Muscle layer of colon (tissue), 2 donors: ENCODE measurements around the gene KCNK17.

ENCODE experiments used
- H3K27ac ChIP-seq: one replicate; pipeline ENCODE4 v1.7.0; 2013; ENCODE audit warnings: low read depth, mild to moderate bottlenecking, low read length, moderate library complexity
- H3K27me3 ChIP-seq, 2 donors: one replicate each; pipeline ENCODE4 v1.7.0; 2013; ENCODE audit warnings: low read length in 2 of 2, mild to moderate bottlenecking in 2 of 2; ENCODE audit not compliant: insufficient read depth in 2 of 2, control insufficient read depth in 1 of 2
- H3K36me3 ChIP-seq: one replicate; pipeline ENCODE4 v1.7.0; 2013; ENCODE audit warnings: mild to moderate bottlenecking, low read length; ENCODE audit not compliant: insufficient read depth
- H3K4me1 ChIP-seq: one replicate; pipeline ENCODE4 v1.7.0; 2013; ENCODE audit warnings: mild to moderate bottlenecking, low read length; ENCODE audit not compliant: insufficient read depth
- H3K4me3 ChIP-seq, 2 donors: one replicate each; pipeline ENCODE4 v1.7.0; 2013; ENCODE audit warnings: low read length in 2 of 2, low read depth in 1 of 2, mild to moderate bottlenecking in 1 of 2, moderate library complexity in 1 of 2
- H3K9ac ChIP-seq: one replicate; pipeline ENCODE4 v1.7.0; 2013; ENCODE audit warnings: low read length
- H3K9me3 ChIP-seq: one replicate; pipeline ENCODE4 v1.7.0; 2013; ENCODE audit warnings: mild to moderate bottlenecking, low read length
- donor health status: abdominal sarcoma.
- donor health status: Adenocarcinoma of cecum.

The KCNK17 gene

GRCh38 chr6:39347206-39347605, 33.0 kb upstream of the KCNK17 start:
- no peak overlapping the region for H3K4me3 ChIP-seq
- no peaks in the 10 kb centered on the region for H3K4me1 ChIP-seq
- no peaks in the 10 kb centered on the region for H3K36me3 ChIP-seq
- no peaks in the 10 kb centered on the region for H3K9me3 ChIP-seq
- no peak overlapping the region for H3K9ac ChIP-seq
- H3K27ac ChIP-seq = no peak overlapping the region
- no peaks in the 10 kb centered on the region for H3K27me3 ChIP-seq

- no peaks in the 10 kb centered on the region for H3K36me3 ChIP-seq
- H3K4me1 ChIP-seq = no peaks in the 10 kb centered on the region
- no peak overlapping the region for H3K4me3 ChIP-seq
- H3K27me3 ChIP-seq = no peaks in the 10 kb centered on the region
- no peak overlapping the region for H3K9ac ChIP-seq
- H3K9me3 ChIP-seq = no peaks in the 10 kb centered on the region
- H3K27ac ChIP-seq = no peak overlapping the region
Measured at GRCh38 chr6:39344821-39345280, 30.6 kb upstream of the KCNK17 start.

GRCh38 chr6:39343396-39343870, 29.2 kb upstream of the KCNK17 start:
- Histone ChIP-seq H3K9ac (no peak overlapping the region), H3K36me3 (no peaks in the 10 kb centered on the region), H3K4me3 (no peak overlapping the region), H3K27me3 (no peaks in the 10 kb centered on the region), H3K4me1 (no peaks in the 10 kb centered on the region), H3K27ac (no peak overlapping the region), H3K9me3 (no peaks in the 10 kb centered on the region)

GRCh38 chr6:39342692-39343395, 28.6 kb upstream of the KCNK17 start:
- Histone ChIP-seq H3K9me3 (no peaks in the 10 kb centered on the region), H3K9ac (no peak overlapping the region), H3K4me1 (no peaks in the 10 kb centered on the region), H3K4me3 (no peak overlapping the region), H3K36me3 (no peaks in the 10 kb centered on the region), H3K27me3 (no peaks in the 10 kb centered on the region), H3K27ac (no peak overlapping the region)

GRCh38 chr6:39341937-39342336, 27.7 kb upstream of the KCNK17 start:
- Histone ChIP-seq H3K27me3 (no peaks in the 10 kb centered on the region), H3K27ac (no peak overlapping the region), H3K9ac (no peak overlapping the region), H3K4me3 (no peak overlapping the region), H3K36me3 (no peaks in the 10 kb centered on the region), H3K9me3 (no peaks in the 10 kb centered on the region), H3K4me1 (no peaks in the 10 kb centered on the region)

- Histone ChIP-seq H3K27me3 (no peaks in the 10 kb centered on the region), H3K9me3 (no peaks in the 10 kb centered on the region), H3K4me3 (no peak overlapping the region), H3K27ac (no peak overlapping the region), H3K4me1 (no peaks in the 10 kb centered on the region), H3K9ac (no peak overlapping the region), H3K36me3 (no peaks in the 10 kb centered on the region)
Measured at GRCh38 chr6:39341352-39341751, 27.1 kb upstream of the KCNK17 start.

GRCh38 chr6:39339868-39340550, 25.8 kb upstream of the KCNK17 start:
- no peak overlapping the region for H3K27ac ChIP-seq
- H3K9ac ChIP-seq = no peak overlapping the region
- H3K4me1 ChIP-seq = no peaks in the 10 kb centered on the region

GRCh38 chr6:39339096-39339867, 25.1 kb upstream of the KCNK17 start:
- H3K9me3 ChIP-seq = no peaks in the 10 kb centered on the region
- H3K27me3 ChIP-seq = no peaks in the 10 kb centered on the region
- H3K4me1 ChIP-seq = no peaks in the 10 kb centered on the region
- no peak overlapping the region for H3K9ac ChIP-seq
- no peak overlapping the region for H3K4me3 ChIP-seq
- H3K27ac ChIP-seq = no peak overlapping the region
- H3K36me3 ChIP-seq = no peaks in the 10 kb centered on the region

More at GRCh38 chr6:39339868-39340550, 25.8 kb upstream of the KCNK17 start:
- Histone ChIP-seq H3K36me3 (no peaks in the 10 kb centered on the region), H3K27me3 (no peaks in the 10 kb centered on the region), H3K4me3 (no peak overlapping the region), H3K9me3 (no peaks in the 10 kb centered on the region)

- Histone ChIP-seq H3K9me3 (no peaks in the 10 kb centered on the region), H3K36me3 (no peaks in the 10 kb centered on the region), H3K4me3 (no peak overlapping the region), H3K4me1 (no peaks in the 10 kb centered on the region), H3K9ac (no peak overlapping the region), H3K27me3 (no peaks in the 10 kb centered on the region), H3K27ac (no peak overlapping the region)
Measured at GRCh38 chr6:39338397-39338796, 24.2 kb upstream of the KCNK17 start.

GRCh38 chr6:39335780-39336545, 21.7 kb upstream of the KCNK17 start:
- no peaks in the 10 kb centered on the region for H3K4me1 ChIP-seq
- H3K27ac ChIP-seq = no peak overlapping the region
- H3K9ac ChIP-seq = no peak overlapping the region
- H3K27me3 ChIP-seq = no peaks in the 10 kb centered on the region
- no peak overlapping the region for H3K4me3 ChIP-seq
- H3K9me3 ChIP-seq = no peaks in the 10 kb centered on the region
- H3K36me3 ChIP-seq = no peaks in the 10 kb centered on the region
